Frontal cortex (tissue), 4 donors: ENCODE measurements around the gene NR1I3. TPM values are rescaled to one million over a fixed set of nuclear protein-coding genes. Genes with fewer than 3 reads are reported as not detected.
"Not testable (repeated sequence)": the region's sequence is repeated elsewhere in the genome, so short reads cannot be mapped to it uniquely, and the experiment has no call there.

Experiments used
- DNase-seq, 2 donors: peaks; one replicate each; pipeline ENCODE4 v3.0.0; 2012; ENCODE audit warnings: low spot score in 2 of 2
- FAIRE-seq: peaks from 2 replicates; lab custom pipeline; 2012; peaks lifted over from hg19 to GRCh38; lab: Jason Lieb, UNC
- total RNA-seq: library from RNA; depleted of rRNA; stranded (reverse); fragments of >200 nt; gene quantifications from one replicate; pipeline ENCODE4 v1.2.3, GENCODE V29; 2014
- donor health status: control.
- donor health status: control.
- donor health status: control.

Gene NR1I3
- total RNA-seq, 1 donor from 2014 or later = not detected

DNA sequence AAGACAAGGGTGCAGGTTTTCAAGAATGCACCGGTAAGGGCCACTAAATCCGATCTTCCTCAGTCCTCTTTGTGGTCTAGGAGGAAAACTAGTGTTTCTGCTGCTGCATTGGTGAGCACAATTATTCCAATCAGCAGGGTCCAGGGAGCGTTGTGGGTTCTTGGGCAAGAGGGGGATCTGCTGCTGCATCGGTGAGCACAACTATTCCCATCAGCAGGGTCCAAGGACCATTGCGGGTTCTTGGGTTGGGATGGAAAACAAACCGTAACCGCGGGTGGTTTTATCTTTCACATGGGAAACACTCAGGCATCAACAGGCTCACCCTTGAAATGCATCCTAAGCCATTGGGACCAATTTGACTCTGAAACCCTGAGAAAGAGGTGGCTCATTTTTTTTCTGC is 13.6 kb upstream of the NR1I3 start:
- FAIRE-seq (no peak), DNase-seq (no peak)

DNA sequence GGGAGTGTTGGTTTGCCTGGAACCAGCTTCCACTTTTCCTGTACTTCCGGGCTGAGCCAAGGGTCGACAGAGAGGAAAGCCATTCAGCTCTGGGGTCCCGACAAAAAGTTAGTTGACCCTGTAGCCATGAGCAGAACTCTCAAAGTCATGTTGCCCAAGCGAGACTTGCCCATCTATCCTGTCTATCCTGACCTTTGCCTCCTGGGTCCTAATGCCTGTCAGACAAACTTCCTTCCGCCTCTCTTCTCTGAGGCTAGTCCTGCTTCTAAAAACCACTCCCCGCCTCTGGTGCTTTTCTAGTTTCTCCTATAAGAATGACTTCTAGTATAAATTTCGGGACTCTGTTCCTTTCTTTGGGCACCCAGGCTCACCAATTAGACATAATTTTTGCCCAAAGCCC is 12.8 kb upstream of the NR1I3 start:
- DNase-seq (no peak), FAIRE-seq (no peak)

DNA sequence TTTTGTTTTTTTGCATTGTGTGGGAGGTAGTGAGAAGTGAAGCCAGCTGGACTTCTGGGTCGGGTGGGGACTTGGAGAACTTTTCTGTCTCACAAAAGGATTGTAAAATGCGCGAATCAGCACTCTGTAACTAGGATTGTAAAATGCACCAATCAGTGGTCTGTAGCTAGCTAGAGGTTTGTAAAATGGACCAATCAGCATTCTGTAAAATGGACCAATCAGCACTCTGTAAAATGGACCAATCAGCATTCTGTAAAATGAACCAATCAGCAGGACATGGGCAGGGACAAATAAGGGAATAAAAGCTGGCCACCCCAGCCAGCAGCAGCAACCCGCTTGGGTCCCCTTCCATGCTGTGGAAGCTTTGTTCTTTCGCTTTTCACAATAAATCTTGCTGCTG is 12.1 kb upstream of the NR1I3 start:
- DNase-seq, FAIRE-seq: not testable (repeated sequence)

DNA sequence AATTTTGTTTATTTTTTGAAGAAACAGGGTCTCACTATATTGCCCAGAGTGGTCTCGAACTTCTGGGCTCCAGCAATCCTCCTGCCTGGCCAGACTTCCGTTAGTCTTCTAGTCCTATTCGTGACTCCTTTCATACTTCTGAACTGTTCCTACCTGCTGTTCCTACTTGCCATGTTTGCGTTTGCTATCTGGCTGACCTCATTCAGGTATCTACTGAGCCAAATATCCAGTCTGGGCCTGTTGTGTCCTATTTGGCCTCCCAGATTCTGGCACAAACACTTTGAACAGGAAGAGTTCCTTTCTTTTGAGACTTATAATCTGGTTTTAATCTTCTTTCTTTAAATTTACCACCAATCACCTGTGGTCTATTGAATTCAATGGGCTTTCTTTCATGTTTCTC is 6.9 kb upstream of the NR1I3 start:
- DNase-seq = no peak
- no peak for FAIRE-seq

DNA sequence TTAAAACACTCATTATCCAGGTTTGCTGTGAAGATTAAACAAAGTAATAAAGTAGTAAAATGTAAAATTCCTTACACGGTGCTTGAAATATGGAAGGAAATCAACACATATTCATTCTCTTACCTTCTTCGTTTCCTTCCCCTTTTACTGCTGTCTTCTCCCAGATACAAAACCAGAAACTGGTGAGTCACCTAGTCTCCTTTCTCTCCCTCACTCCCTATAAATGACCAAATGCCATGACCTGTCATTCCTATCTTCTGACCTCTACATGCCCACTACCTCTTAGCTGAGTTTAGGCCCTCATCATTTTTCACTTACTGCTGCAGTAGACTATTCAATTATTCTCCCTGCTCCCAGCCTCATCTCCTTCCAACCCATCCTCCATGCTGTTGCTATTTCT is 4.3 kb upstream of the NR1I3 start:
- no peak for DNase-seq
- FAIRE-seq = no peak

DNA sequence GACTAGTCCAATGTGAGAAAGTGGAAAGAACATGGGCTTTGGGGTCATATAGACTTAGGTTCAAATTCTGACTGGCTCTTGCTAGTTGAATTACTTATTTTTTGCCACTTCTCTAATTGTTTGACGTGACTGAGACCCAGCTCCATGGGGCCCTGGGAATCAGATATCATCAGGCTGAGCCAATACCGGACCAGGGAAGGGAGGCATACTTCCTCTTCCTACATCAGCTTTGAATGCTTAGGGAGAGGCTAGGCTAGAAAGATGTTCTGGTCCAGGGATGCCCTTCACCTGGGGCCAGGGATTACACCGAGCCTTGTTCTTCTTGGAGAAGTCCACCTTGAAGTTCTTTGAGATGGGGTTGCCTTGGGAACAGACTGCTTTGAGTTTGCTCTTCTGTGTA is 3.7 kb upstream of the NR1I3 start:
- FAIRE-seq (no peak), DNase-seq (no peak)

DNA sequence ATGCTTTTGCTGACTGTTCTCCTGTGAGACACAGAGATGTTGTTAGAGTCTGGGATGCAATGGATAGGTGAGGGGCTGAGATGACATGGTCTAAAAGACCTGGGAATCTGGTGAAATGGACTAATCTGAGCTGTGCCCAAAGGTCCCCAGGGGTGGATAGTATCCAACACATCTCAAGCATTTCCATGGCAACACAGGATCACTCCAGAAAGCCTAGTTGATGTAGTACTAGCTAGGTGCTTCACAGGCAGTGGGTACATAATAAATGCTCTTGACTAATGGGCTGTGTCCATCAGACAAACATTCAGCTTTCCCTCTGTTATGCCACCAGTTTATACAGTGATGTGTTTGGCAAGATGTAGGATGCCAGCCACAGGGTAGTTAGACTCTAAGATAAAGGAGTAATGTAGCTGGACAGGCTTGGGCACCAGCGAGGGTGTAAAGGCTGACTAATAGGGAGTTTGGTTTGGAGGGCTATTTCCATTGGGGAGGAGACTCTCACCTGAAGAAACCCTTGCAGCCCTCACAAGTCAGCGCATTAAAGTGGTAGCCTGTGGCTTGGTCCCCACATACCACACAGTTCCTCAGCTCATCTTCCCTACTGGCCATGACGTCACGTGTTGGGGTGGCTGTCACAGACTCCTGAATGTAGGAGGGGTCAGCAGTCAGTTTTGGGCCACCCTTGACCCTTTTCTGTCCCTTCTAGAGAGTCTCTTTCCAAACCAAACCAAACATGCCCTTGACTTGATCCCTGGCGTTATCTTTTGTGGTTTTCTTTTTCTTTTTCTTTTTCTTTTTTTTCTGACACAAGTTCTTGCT is 1.8 kb downstream of the NR1I3 start:
- FAIRE-seq (no peak), DNase-seq (no peak)

DNA sequence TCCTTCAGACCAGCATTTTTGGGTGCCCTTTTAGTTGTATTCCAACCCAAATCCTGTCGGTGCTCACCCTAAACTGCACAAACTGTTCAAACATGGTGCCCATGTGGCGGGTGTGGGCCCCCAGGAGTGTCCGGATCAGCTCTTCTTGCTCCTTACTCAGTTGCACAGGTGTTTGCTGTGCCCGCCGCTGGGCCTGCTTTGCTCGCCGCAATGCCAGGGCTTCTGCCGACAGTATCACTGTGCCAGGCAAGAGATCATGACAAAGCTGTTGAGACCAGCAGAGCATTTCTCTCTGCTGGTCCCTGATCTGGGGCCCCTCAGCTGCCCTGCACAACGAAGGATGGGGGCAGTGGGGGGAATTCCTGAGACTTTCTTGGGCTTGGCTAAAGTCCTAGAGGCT is 4.9 kb downstream of the NR1I3 start:
- no peak for FAIRE-seq
- DNase-seq = no peak

DNA sequence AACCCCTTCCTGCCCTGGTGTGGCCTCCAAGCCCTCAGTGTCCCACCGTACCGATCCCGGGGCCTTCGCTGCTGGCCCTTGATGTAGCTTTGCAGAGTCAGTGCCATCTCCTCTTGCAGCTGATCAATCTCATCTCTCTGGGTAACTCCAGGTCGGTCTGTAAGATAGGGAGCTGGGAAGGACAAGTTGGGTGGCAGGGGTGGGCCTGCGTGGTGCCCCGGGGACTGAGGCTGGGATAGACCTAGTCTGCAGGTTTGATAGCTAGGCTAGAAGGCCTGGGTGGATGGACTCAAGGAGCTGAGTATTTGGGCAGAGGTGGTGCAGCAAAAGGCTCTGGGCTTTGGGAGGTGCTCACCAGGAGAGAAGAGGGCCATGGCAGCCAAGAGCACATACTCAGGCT is 7.2 kb downstream of the NR1I3 start:
- FAIRE-seq (no peak), DNase-seq (no peak)

DNA sequence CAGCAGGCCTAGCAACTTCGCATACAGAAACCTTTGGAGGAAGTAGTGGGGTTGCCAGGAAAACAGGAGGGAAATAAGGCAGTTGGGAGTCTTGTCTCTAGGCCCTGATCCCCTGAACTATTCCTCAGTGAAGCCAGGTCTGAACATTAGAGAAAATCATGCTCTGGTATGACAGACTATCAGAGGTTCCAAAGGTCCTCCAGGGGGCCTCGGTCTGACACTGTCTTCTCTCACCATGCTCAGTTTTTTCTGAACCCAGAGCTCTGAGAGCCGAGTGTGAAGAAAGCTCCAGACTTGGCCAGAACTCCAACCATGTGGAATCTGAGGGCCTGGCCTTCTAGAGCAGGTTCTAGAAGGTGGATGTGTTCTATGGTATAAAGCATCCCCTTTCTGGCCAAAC is 8.1 kb downstream of the NR1I3 start:
- DNase-seq (no peak), FAIRE-seq (no peak)

DNA sequence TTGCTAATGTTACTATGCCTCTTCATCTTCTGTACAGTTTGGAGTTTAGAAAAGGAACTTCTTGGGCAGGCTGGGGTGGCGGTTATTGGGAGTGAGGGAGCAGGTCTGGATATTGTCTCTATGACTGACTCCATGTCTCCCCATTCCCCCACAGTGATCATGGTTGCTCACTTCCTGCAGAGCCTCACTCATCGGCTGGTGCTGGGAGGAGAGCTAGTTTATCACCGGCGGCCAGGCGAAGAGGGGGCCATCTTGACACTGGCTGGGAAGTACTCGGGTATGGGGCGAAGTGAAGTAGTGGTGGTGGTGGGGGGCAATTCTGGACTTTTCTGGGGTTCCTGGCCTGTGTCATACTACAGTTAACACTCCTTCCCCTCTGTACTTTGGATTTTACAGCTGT is 10.0 kb downstream of the NR1I3 start:
- FAIRE-seq (no peak), DNase-seq (no peak)

DNA sequence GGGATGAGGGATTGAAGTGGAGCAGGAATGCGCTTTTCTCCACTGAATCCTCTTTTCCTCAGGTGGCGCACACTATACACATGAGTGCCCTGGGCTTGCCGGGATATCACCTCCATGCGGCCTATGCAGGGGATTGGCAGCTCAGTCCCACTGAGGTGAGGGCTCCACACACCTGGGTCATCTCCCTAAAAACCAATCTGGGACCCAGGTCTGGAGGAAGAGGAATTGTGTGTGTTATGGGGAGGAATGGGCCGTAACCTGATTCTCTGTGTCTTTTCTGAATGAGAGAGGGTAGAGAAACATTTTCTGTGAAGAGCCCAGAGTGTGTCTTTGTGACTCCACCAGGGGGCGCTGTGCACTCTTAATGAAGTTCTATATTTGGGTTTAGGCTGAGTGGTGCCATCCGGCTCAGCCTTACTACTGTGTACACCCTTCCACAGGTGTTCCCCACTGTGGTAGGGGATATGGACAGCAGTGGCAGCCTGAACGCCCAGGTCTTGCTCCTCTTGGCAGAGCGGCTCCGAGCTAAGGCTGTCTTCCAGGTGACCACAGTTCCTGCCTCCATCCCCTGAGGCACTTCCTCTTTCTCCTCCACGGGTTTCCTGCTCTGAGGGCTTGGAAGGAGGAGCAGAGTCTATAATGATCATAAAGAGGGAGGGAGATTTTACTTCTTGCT is 10.7 kb downstream of the NR1I3 start:
- no peak for FAIRE-seq

DNA sequence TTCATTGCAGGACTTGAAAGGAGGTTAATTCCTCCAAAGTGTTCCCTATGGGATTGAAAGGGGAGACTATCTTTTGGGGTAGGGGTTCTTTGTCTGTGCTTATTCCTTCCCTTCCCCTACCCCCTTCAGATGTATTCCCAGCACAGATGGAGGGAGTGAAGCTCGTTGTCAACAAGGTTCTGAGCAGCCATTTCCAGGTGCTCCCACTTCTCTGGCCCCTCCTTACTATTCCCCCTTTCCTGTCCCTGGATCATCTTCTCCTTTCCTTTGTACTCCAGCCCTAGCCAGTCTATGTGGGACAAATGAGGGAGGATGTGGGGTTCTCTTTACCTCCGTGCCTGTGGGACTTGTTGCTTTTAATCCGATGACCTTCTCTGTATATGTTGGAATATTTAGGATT is 11.2 kb downstream of the NR1I3 start:
- DNase-seq (no peak), FAIRE-seq (no peak)

More for the DNA sequence above, 10.7 kb downstream of the NR1I3 start:
- peak; percentile 40 to 72 for DNase-seq

DNA sequence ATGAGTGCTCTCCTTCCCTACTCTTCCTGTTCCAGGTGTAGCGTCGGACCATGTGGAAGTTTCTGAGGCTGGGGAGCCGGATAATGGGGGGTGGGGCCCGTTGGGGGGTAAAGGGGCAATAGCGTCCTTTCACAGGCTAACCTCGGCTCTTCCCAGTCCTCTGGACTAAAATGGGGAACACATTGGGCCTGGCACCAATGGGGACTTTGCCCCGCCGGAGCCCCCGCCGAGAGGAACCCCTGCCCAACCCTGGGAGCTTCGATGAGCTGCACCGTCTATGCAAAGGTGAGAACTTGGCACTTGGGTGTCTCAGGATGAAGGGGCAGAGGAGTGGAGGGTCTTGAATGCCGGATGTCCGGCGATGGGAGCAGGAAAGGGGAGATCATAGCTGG is 11.7 kb downstream of the NR1I3 start:
- no peak for DNase-seq

DNA sequence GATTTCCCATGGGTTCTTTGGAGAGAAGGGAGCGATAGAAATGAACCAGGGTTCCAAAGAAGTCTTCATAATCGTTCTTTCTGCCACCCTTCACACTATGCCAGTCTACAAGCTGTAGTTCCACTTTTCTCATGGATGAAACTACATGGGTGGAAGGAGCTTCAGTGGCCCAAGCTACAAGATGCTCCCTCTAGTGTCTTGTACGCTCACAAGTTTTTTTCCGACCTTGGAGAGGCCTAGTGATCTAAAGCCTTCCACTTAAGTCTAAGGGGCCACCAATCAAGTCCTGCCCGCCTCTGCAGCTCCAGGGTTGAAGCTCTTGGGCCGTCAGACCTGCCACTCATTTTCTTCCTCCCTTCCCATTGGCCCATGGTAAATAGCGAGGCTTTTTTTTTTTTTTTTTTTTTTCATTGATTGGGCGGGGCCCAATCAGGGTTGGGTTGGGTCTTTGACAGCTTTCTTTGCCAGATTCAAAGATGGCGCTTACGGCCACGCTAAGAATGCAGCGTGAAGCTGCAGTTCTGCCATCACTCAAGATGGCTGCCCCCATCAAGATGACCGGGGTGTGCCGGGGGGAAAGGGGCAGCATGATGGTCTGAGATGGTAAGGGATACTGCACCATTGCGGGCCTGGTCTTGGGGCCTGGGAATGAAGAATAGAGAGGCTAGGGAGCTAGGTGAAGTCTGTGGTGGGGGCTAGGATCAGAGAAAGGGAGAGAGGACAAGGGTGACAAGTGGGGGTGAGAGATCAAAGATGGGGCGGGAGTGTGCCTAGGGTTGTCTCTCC is 12.3 kb downstream of the NR1I3 start, which contains the start of gene TOMM40L:
Gene TOMM40L (plus strand): TSS at position 527 of the 786 bp plus-strand sequence. CDS start 430 bp downstream, outside the sequence.
- peak; percentile 98 for FAIRE-seq
- peak; percentile 74 to 86 for DNase-seq

More for the DNA sequence above, 11.7 kb downstream of the NR1I3 start:
- no peak for FAIRE-seq

DNA sequence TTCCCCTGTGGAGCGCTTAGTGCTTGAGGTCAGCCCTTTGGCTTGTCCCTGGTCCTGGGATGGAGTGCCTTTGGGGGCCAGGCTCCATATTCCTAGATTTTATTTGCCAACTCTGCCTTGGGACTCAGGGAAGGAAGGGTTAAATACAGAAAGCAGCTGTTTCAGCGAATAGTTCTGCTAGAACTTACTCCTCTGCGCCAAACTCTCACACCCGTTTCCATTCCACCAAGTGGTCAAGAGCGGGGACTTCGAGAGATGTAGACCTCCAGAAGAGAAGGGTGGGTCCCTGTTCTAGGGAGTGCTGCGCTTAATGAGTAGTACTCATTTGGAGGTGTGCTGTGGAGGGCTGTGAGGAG is 12.8 kb downstream of the NR1I3 start:
- DNase-seq (no peak), FAIRE-seq (no peak)

DNA sequence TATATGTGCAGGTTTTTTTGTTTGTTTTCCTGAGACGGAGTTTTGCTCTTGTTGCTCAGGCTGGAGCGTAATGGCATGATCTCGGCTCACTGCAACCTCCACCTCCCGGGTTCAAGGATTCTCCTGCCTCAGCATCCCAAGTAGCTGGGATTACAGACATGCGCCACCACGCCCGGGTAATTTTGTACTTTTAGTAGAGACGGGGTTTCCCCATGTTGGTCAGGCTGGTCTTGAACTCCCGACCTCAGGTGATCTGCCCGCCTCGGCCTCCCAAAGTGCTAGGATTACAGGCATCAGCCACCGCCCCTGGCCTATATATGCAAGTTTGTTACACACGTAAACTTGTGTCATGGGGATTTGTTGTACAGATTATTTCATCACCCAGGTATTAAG is 13.3 kb downstream of the NR1I3 start:
- FAIRE-seq, DNase-seq: not testable (repeated sequence)

DNA sequence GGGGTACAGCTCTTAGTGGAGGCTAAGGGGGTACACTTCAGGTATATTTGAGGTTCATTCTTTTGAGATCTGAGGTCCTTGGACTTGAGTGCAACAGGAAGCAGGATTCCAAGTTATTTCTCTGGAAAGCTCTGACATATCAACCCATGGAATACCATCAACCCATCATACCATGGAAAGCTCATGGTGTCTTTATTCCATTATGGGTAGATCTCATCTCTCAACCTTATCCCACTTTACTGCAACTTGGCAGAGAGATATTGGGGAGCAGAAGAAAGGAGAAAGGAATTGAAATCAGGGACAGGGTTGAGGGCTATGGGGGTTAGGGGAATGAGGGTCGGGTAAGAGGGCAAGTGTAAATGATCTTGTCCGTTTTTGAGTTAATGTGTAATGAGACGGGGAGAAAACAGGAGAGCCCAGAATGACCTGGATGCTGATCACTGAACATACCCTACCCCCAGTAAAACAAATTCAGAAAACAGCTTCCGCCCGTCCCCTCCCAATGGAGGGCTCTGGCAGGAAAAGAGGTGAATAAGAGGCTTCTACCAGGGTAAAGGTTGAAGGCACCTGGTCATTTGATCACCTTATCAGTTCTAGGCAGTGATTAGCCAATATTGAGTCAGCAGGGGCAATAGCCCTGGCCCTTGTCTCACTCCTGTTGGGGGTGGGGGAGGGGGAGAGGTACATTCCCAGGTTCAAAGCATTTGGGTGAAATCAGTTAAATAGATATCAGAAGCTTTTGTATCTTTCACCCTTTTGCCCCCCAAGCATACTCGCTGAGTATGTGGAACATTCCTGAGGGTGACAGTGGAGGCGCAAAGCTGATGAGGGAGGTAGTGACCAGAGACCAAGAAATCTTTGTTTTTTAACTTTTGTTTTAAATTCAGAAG is 14.0 kb downstream of the NR1I3 start:
- FAIRE-seq (no peak), DNase-seq (no peak)

DNA sequence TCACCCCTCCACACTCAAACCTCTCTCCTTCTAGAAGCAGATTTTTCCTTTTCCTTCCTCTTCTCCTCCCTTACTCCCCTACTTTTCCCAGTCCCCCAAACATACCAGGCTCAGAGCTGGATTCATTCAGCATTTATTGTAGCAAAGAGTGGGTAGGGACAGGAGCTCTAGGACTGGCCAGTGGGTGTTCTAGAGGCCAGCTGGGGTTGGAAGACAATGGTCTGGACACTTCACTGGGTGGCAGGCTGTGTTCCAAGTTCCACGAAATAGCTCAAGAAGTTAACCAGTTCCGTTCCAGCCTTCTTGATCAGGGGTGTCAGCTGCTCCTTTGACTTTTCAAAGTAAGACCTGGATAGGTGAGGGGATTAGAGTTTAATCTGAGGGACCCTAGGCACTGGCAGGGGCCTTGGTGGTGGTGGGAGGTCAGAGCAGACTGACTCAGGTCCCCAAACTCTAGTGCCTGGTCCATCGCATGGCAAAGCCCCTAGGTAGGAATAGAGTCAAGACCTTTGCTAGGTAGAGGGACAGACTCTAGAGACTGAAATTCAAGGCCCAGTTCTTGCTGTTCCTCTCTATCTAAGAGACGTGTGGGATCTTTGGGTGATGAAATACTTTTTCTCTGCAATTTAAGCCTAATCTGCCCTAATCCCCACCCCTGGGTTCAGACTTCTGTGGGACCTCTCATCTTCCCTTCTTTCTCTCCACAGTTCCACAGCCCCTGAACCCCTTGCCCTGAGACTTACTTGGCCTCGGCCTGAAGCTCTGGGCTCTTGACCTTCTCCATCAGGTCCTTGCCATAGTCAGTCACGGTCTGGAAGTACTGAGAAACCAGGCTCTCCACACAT is 15.6 kb downstream of the NR1I3 start:
- no peak for DNase-seq
- no peak for FAIRE-seq
